SK-N-SH (cell line): Measurements from ENCODE around the gene SLC13A4. TPM values are rescaled to one million over a fixed set of nuclear protein-coding genes. Genes with fewer than 3 reads are reported as not detected.
A peak's percentile ranks its signal among the peaks of the same experiment; 100 is the strongest.

Experiments
- CTCF ChIA-PET: fragments of 300-600, 350-600 bp; formaldehyde crosslinking; extraction: SDS; loops from one replicate; lab custom pipeline; 2021; lab: Yijun Ruan, JAX
- POLR2A ChIA-PET: fragments of 350-600 bp; sonication (Branson Sonifier 250); formaldehyde crosslinking; extraction: SDS; loops from one replicate; lab custom pipeline; 2020; ENCODE audit warnings: antibody characterized with exemption, inconsistent platforms; lab: Yijun Ruan, JAX
- DNase-seq: peaks from one replicate; pipeline ENCODE4 v3.0.0; 2012
- H2AFZ ChIP-seq: fragments of 200-600 bp; sonication (generic); 2 replicates; pipeline ENCODE4 v1.8.1; 2016; ENCODE audit warnings: antibody characterized with exemption, mild to moderate bottlenecking, low read depth
- H3F3A ChIP-seq: fragments of 200-600 bp; sonication (generic); replicated peaks from 2 replicates; pipeline ENCODE3; 2016; ENCODE audit warnings: antibody characterized with exemption, mild to moderate bottlenecking; ENCODE audit not compliant: insufficient read depth
- H3K27ac ChIP-seq, 2 experiments: fragments of 200-500 bp in 1 of 2; fragments of 200-600 bp in 1 of 2; sonication (Bioruptor generic) in 1 of 2; sonication (generic), shearing (Covaris generic) in 1 of 2; 2 replicates each; pipeline versions ENCODE4 v1.5.1 to v1.6.1; 2014 to 2016; ENCODE audit warnings: low read depth in 2 of 2, inconsistent platforms in 1 of 2, low read length in 1 of 2, mild to moderate bottlenecking in 1 of 2, mixed read lengths in 1 of 2
- H3K27me3 ChIP-seq: fragments of 200-600 bp; sonication (generic), shearing (Covaris generic); 2 replicates; pipeline ENCODE4 v1.6.1; 2016; ENCODE audit warnings: mixed run types; ENCODE audit not compliant: insufficient read depth
- H3K36me3 ChIP-seq, 2 experiments: fragments of 200-500 bp in 1 of 2; fragments of 200-600 bp in 1 of 2; sonication (Bioruptor generic) in 1 of 2; sonication (generic) in 1 of 2; replicated peaks in 1 of 2; 2 replicates each; pipeline versions ENCODE3 to v1.5.1; 2014 to 2016; ENCODE audit warnings: low read length in 1 of 2, mild to moderate bottlenecking in 1 of 2; ENCODE audit not compliant: insufficient read depth in 2 of 2, control insufficient read depth in 1 of 2
- H3K4me1 ChIP-seq, 2 experiments: fragments of 200-500 bp in 1 of 2; fragments of 200-600 bp in 1 of 2; sonication (Bioruptor generic) in 1 of 2; sonication (generic), shearing (Covaris generic) in 1 of 2; 2 replicates each; pipeline versions ENCODE4 v1.5.1 to v1.6.1; 2014 to 2016; ENCODE audit warnings: low read depth in 1 of 2, low read length in 1 of 2, mixed run types in 1 of 2; ENCODE audit not compliant: insufficient read depth in 2 of 2, control insufficient read depth in 1 of 2
- H3K4me2 ChIP-seq: fragments of 200-600 bp; sonication (generic), shearing (Covaris generic); 2 replicates; pipeline ENCODE4 v1.6.1; 2017; ENCODE audit warnings: mixed run types
- H3K4me3 ChIP-seq, 2 experiments: fragments of 200-500 bp in 1 of 2; fragments of 200-600 bp in 1 of 2; sonication (Bioruptor generic) in 1 of 2; sonication (generic), shearing (Covaris generic) in 1 of 2; 2 replicates each; pipeline versions ENCODE4 v1.5.1 to v1.8.1; 2014 to 2016; ENCODE audit warnings: low read depth in 2 of 2, inconsistent platforms in 1 of 2, low read length in 1 of 2, mild to moderate bottlenecking in 1 of 2, mixed read lengths in 1 of 2, moderate library complexity in 1 of 2
- H3K79me2 ChIP-seq: fragments of 200-600 bp; sonication (generic); 2 replicates; pipeline ENCODE4 v1.8.1; 2017; ENCODE audit warnings: mild to moderate bottlenecking; ENCODE audit not compliant: insufficient read depth
- H3K9ac ChIP-seq: fragments of 200-600 bp; sonication (generic); 2 replicates; pipeline ENCODE4 v1.6.1; 2017; ENCODE audit warnings: mixed run types
- H3K9me2 ChIP-seq: fragments of 200-600 bp; sonication (generic); 2 replicates; pipeline ENCODE4 v1.6.1; 2017; ENCODE audit warnings: mixed run types
- H3K9me3 ChIP-seq: fragments of 200-600 bp; sonication (generic); 2 replicates; pipeline ENCODE4 v1.6.1; 2017; ENCODE audit warnings: mixed run types, mild to moderate bottlenecking, moderate library complexity
- H4K20me1 ChIP-seq: fragments of 200-600 bp; sonication (generic); 2 replicates; pipeline ENCODE4 v1.6.1; 2017; ENCODE audit warnings: mild to moderate bottlenecking, mixed run types; ENCODE audit not compliant: insufficient read depth
- EZH2phosphoT487 ChIP-seq: fragments of 200-600 bp; sonication (generic); IDR thresholded peaks from 2 replicates; pipeline ENCODE4 v1.6.1; 2017; ENCODE audit warnings: low read depth, mixed run types, mild to moderate bottlenecking, antibody characterized with exemption, moderate library complexity, borderline replicate concordance
- FOXM1 ChIP-seq: IDR thresholded peaks from 2 replicates; pipeline ENCODE4 v1.4.0; 2012; ENCODE audit warnings: low read depth, mild to moderate bottlenecking
- RAD21 ChIP-seq: IDR thresholded peaks from 2 replicates; pipeline ENCODE4 v1.6.1; 2012; ENCODE audit warnings: mild to moderate bottlenecking, low read length
- RXRA ChIP-seq: IDR thresholded peaks from 2 replicates; pipeline ENCODE4 v1.4.0; 2012; ENCODE audit warnings: low read depth, mild to moderate bottlenecking, borderline replicate concordance
- WGBS: methylation state at CpG from one replicate; pipeline ENCODE4 v1.1.6; 2017; ENCODE audit warnings: low lambda C conversion rate; 5-methylcytosine and 5-hydroxymethylcytosine counted together
- polyA plus RNA-seq, 3 experiments: library from polyadenylated mRNA; depleted of rRNA; stranded (reverse); fragments of >200 nt; gene quantifications; 2 replicates each; pipeline ENCODE4 v1.2.3, GENCODE V29; 2012
- TF ChIP-seq, protein P1 (sequence below): fragments of 150-350 bp; IDR thresholded peaks from 2 replicates; pipeline ENCODE4 v1.6.1; 2016; ENCODE audit warnings: mild to moderate bottlenecking, low read depth, low read length
- TF ChIP-seq, protein P2 (sequence below): fragments of 150-350 bp; IDR thresholded peaks from 2 replicates; pipeline ENCODE4 v1.6.1; 2017; ENCODE audit warnings: antibody characterized with exemption, low read length, low read depth, borderline replicate concordance
- TF ChIP-seq, protein P3 (sequence below): IDR thresholded peaks from 2 replicates; pipeline ENCODE4 v1.4.0; 2012; ENCODE audit warnings: low read depth, borderline replicate concordance
- TF ChIP-seq, protein P4 (sequence below): IDR thresholded peaks from 2 replicates; pipeline ENCODE4 v1.6.1; 2012; ENCODE audit warnings: mild to moderate bottlenecking, low read depth, low read length, moderate library complexity

The SLC13A4 gene
- polyA plus RNA-seq, 1 of the 3 experiments (the other 2 are of a cell fraction), result 0.30 TPM

DNA sequence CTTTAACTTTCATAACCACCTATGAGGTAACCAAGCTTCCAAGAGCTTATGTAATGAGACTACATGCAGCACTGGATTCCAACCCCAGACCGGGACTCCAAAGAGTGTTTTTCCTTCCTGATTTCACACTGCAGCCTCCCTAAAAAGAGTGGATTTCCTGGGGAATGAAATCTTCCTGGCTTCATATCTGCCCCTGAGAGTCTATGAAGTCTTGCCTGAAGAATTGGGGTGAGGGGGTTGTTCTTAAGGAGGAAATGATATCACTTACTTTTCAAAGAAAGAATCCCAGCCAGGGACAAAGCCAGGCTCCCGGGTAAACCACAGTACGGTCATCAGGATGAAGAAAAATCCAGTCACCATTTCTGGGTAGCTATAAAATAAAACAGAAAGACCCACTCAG, 35.9 kb downstream of the SLC13A4 start:
- peaks cover 49 to 50% of the 10 kb centered on the region in 2 experiments for H3K36me3 ChIP-seq
- peak overlapping the region; percentile 18; the same call in 1 of the 2 replicates for H3K4me2 ChIP-seq
- WGBS, result 57% methylated on average over 3 of the region's 3 CpGs
- no peak for DNase-seq
- peaks cover 6% of the 10 kb centered on the region for H3F3A ChIP-seq
- H3K79me2 ChIP-seq, result peaks cover 34% of the 10 kb centered on the region
- H3K27me3 ChIP-seq, result no peaks in the 10 kb centered on the region
- ChIA-PET POLR2A (no interaction called here), CTCF (interaction anchor here (0.7 to 3.1 kb wide), 4 partner anchors 14 to 47 kb away, joined by 3 to 14 read pairs (median 8); no protein-coding TSS in a partner anchor)
- no peaks in the 10 kb centered on the region for H3K9me2 ChIP-seq
- peak overlapping the region; percentile 26; the same call in 1 of the 2 replicates for H3K9ac ChIP-seq
- H3K4me3 ChIP-seq, result no peak overlapping the region
- H3K9me3 ChIP-seq, result no peaks in the 10 kb centered on the region
- no peak overlapping the region for H2AFZ ChIP-seq
- H3K27ac ChIP-seq, result peak overlapping the region in 1 of 2 experiments; percentile 41; a peak in 2 of 4 replicates
- H4K20me1 ChIP-seq, result no peaks in the 10 kb centered on the region
- TF ChIP-seq, protein P1, sequence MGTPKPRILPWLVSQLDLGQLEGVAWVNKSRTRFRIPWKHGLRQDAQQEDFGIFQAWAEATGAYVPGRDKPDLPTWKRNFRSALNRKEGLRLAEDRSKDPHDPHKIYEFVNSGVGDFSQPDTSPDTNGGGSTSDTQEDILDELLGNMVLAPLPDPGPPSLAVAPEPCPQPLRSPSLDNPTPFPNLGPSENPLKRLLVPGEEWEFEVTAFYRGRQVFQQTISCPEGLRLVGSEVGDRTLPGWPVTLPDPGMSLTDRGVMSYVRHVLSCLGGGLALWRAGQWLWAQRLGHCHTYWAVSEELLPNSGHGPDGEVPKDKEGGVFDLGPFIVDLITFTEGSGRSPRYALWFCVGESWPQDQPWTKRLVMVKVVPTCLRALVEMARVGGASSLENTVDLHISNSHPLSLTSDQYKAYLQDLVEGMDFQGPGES, result no peak
- TF ChIP-seq, protein P2, sequence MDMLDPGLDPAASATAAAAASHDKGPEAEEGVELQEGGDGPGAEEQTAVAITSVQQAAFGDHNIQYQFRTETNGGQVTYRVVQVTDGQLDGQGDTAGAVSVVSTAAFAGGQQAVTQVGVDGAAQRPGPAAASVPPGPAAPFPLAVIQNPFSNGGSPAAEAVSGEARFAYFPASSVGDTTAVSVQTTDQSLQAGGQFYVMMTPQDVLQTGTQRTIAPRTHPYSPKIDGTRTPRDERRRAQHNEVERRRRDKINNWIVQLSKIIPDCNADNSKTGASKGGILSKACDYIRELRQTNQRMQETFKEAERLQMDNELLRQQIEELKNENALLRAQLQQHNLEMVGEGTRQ, result no peak
- no peak for TF ChIP-seq RAD21
- TF ChIP-seq, protein P3, sequence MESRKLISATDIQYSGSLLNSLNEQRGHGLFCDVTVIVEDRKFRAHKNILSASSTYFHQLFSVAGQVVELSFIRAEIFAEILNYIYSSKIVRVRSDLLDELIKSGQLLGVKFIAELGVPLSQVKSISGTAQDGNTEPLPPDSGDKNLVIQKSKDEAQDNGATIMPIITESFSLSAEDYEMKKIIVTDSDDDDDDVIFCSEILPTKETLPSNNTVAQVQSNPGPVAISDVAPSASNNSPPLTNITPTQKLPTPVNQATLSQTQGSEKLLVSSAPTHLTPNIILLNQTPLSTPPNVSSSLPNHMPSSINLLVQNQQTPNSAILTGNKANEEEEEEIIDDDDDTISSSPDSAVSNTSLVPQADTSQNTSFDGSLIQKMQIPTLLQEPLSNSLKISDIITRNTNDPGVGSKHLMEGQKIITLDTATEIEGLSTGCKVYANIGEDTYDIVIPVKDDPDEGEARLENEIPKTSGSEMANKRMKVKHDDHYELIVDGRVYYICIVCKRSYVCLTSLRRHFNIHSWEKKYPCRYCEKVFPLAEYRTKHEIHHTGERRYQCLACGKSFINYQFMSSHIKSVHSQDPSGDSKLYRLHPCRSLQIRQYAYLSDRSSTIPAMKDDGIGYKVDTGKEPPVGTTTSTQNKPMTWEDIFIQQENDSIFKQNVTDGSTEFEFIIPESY, result no peak
- TF ChIP-seq FOXM1, result no peak
- no peak for TF ChIP-seq RXRA
- TF ChIP-seq, protein P4, sequence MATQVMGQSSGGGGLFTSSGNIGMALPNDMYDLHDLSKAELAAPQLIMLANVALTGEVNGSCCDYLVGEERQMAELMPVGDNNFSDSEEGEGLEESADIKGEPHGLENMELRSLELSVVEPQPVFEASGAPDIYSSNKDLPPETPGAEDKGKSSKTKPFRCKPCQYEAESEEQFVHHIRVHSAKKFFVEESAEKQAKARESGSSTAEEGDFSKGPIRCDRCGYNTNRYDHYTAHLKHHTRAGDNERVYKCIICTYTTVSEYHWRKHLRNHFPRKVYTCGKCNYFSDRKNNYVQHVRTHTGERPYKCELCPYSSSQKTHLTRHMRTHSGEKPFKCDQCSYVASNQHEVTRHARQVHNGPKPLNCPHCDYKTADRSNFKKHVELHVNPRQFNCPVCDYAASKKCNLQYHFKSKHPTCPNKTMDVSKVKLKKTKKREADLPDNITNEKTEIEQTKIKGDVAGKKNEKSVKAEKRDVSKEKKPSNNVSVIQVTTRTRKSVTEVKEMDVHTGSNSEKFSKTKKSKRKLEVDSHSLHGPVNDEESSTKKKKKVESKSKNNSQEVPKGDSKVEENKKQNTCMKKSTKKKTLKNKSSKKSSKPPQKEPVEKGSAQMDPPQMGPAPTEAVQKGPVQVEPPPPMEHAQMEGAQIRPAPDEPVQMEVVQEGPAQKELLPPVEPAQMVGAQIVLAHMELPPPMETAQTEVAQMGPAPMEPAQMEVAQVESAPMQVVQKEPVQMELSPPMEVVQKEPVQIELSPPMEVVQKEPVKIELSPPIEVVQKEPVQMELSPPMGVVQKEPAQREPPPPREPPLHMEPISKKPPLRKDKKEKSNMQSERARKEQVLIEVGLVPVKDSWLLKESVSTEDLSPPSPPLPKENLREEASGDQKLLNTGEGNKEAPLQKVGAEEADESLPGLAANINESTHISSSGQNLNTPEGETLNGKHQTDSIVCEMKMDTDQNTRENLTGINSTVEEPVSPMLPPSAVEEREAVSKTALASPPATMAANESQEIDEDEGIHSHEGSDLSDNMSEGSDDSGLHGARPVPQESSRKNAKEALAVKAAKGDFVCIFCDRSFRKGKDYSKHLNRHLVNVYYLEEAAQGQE, result no peak
- no peak for TF ChIP-seq EZH2phosphoT487
- H3K4me1 ChIP-seq, result peaks cover 0 to 16% of the 10 kb centered on the region in 2 experiments; a peak in 2 of 4 replicates
